ENCODE measurements around the gene DLX4.

DLX4 gene

DNA sequence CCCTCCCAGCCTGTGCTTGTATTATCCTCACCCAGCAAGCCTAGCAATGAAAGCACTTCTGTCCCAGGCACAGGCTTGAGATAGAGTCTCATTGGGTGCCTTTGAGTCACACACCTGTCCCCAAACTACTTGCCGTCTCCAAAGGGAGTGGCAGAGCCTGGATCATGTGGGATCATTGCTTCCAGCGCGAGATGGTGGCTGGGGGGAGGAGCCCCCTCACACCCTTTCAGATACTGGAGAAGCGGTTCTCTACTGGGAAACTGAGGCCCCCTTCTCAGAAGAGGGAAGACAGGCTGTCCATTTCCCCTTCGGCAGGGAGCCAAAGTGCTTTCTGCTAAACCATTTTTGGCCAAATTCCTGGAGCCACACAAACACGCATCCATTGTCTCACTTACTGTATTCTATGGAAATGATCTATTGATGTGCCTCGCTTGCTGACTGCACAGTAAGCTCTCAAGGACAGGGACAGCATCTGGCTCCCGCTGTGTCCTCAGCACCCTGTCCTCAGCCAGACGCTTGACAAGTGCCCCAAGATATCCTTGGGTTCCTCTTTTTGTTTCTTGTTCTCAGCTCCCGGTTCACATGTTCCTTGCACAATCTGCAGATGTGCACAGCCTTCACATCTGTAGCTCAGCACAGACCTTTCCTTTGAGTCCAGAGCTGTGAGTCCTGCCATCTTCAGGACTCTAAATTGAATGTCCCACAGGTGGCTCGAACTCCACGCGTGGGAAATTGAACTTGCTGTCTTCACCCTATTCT, 52.0 kb downstream of the DLX4 start:
- DNase-seq: no peak

DNA sequence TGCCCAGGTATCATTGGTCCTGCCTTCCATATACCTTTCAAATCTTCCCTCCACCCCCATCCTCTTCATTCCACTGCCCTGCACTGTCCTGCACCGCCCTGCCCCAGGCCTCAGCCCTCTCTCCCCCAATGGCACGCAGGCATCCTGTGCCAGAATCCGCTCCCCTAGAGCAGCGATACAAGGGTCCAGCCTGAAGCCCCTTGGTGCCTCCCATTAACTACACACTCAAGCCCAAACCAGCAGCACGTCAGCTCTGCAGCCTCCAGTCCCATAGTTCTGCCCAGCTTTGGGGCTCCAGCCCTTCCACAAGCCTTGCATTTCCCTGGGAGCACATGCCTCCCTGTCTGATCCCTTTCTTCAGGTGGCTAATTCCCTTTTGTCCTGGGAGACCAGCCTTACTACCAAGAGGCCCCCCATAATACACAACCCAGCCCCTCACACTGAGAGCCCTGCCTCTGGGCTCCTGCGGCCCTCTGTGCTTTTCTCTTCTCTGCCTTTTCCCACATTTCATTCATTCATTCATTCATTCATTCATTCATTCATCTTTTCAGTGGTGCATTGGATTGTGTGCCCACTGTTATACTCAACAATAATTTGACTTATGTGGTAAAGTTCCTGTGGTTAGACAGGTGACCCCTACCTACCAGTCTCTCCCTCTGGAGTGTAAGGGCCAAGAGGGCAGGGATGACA, 52.8 kb downstream of the DLX4 start:
- DNase-seq: no peak

DNA sequence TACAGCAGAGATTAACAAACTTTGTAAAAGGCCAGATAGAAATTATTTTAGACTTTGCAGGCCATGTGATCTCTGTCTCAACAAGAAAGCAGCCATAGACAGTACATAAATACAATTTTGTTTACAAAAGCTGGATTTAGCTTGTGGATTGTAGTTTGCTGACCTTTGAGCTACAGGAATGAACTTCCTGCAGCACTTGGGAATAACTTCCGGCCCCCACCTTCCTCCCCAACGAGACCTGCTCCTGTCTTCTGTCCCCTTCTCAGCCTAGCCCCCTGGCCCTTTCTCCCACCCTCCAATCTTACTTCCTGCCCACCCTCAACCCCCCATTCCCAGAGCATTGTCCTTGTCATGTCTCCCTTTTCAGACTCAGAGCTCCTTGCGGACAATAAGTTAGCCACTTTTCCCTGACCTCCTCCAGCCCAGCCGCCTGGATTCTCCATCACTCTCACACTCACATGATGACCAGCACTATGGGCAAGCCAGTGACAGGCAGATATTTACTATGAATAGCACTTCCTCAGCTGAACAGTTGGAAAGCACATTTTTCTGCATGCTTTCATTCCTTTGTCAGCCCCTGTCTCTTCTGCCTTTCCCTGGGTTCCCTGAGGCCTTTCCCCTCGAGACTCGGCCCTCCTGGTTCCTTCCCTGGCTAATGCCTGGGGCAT, 53.6 kb downstream of the DLX4 start:
- DNase-seq: no peak

DNA sequence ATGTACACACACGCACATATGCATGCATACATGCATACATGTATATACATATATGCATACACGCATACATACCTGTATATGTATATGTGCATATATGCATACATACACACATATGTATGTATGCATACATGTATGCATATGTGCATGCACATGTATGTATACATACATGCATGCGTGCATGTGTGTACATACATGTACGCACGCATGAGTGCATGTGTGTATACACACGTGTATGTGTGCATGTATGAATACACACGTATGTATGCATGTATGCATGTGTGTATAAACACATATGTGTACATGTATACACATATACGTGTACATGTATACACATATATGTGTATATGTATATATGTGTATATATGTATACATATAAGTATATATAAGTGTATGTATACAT, 54.5 kb downstream of the DLX4 start:
- no peak for DNase-seq

All from NCI-H1105 treated with DMSO at 0.1 percent for 48 hours (cell line).